SK-N-MC (cell line): ENCODE data around the gene TMEM150C.

ENCODE experiments used
- EZH2 ChIP-seq: fragments of 200-600 bp; sonication (generic); IDR thresholded peaks from one replicate; pipeline ENCODE4 v1.6.1; 2017; ENCODE audit warnings: antibody characterized with exemption
- POLR2AphosphoS5 ChIP-seq: IDR thresholded peaks from 2 replicates; pipeline ENCODE4 v1.6.1; 2012; ENCODE audit warnings: mild to moderate bottlenecking, low read depth, low read length, borderline replicate concordance

GRCh38 chr4:82610041-82610440, 48.3 kb upstream of the TMEM150C start:
- TF ChIP-seq EZH2, result no peak
- TF ChIP-seq POLR2AphosphoS5, result no peak
